Sigmoid colon (tissue), 4 donors: Measurements from ENCODE around the gene MTURN.

Source experiments
- EP300 ChIP-seq, 4 donors: sonication (generic); formaldehyde crosslinking; IDR thresholded peaks; one replicate each; pipeline ENCODE4 v1.6.1; 2017; ENCODE audit warnings: antibody characterized with exemption in 4 of 4
- POLR2A ChIP-seq, 2 donors: fragments of 450-650 bp; IDR thresholded peaks; one replicate each; pipeline ENCODE4 v1.6.1; 2016; ENCODE audit warnings: antibody characterized with exemption in 2 of 2, mild to moderate bottlenecking in 2 of 2, moderate library complexity in 2 of 2
- POLR2AphosphoS5 ChIP-seq, 4 donors: sonication (generic); formaldehyde crosslinking; IDR thresholded peaks; one replicate each; pipeline ENCODE4 v1.6.1; 2017; ENCODE audit warnings: antibody characterized with exemption in 4 of 4
- TF ChIP-seq, protein P1 (sequence below), 4 experiments: fragments of 450-650 bp in 3 of 4; fragments of 200-600 bp in 1 of 4; IDR thresholded peaks; one replicate each; pipeline ENCODE4 v1.5.1; 2016 to 2019; ENCODE audit warnings: antibody characterized with exemption in 4 of 4, mild to moderate bottlenecking in 3 of 4, moderate library complexity in 2 of 4

DNA sequence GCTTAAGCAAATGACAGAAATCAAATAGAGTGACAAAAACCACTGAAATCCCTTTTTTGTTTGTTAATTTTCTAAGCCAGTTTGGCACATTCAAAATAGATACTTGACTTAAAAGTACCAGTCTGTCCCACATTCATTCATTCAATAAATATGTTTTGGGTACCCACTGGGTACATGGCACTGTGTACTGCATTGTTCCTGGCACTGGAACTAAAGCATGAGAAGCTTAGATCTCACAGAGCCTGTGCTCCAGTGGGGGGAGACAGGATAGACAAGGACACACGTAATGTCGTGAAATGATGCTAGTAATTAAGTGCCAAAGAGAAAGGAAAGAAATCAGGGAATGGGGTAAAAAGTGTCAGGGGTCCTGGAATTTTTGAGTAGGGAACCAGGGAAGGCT, 13.0 kb downstream of the MTURN start:
- TF ChIP-seq, protein P1, sequence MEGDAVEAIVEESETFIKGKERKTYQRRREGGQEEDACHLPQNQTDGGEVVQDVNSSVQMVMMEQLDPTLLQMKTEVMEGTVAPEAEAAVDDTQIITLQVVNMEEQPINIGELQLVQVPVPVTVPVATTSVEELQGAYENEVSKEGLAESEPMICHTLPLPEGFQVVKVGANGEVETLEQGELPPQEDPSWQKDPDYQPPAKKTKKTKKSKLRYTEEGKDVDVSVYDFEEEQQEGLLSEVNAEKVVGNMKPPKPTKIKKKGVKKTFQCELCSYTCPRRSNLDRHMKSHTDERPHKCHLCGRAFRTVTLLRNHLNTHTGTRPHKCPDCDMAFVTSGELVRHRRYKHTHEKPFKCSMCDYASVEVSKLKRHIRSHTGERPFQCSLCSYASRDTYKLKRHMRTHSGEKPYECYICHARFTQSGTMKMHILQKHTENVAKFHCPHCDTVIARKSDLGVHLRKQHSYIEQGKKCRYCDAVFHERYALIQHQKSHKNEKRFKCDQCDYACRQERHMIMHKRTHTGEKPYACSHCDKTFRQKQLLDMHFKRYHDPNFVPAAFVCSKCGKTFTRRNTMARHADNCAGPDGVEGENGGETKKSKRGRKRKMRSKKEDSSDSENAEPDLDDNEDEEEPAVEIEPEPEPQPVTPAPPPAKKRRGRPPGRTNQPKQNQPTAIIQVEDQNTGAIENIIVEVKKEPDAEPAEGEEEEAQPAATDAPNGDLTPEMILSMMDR (IDR thresholded peaks at IDR 0.05), result no peak
- no peak for TF ChIP-seq POLR2A (IDR thresholded peaks at IDR 0.05)
- no peak for TF ChIP-seq POLR2AphosphoS5 (IDR thresholded peaks at IDR 0.05)
- no peak for TF ChIP-seq EP300 (IDR thresholded peaks at IDR 0.05)
